Mesodermal cell (in vitro differentiated cells): ENCODE measurements around the gene ANKRD53.
"Not testable (repeated sequence)": the region's sequence is repeated elsewhere in the genome, so short reads cannot be mapped to it uniquely, and the experiment has no call there.

Experiments used
- H3K27ac ChIP-seq: 2 replicates; pipeline ENCODE4 v1.7.0; 2013; ENCODE audit warnings: mild to moderate bottlenecking, low read depth, low read length, moderate library complexity; ENCODE audit not compliant: severe bottlenecking
- H3K36me3 ChIP-seq: 2 replicates; pipeline ENCODE4 v1.7.1; 2013; ENCODE audit warnings: mild to moderate bottlenecking, low read length, moderate library complexity; ENCODE audit not compliant: control insufficient read depth, insufficient read depth
- H3K4me1 ChIP-seq: one replicate; pipeline ENCODE4 v1.7.1; 2013; ENCODE audit warnings: mild to moderate bottlenecking, low read length; ENCODE audit not compliant: insufficient read depth, control insufficient read depth, poor library complexity, severe bottlenecking
- H3K4me3 ChIP-seq: 2 replicates; pipeline ENCODE4 v1.7.0; 2013; ENCODE audit warnings: low read length, control low read depth, mild to moderate bottlenecking; ENCODE audit not compliant: insufficient read depth, poor library complexity, severe bottlenecking; ENCODE audit errors: extremely low read depth
- H3K9me3 ChIP-seq: 2 replicates; pipeline ENCODE4 v1.7.1; 2013; ENCODE audit warnings: mild to moderate bottlenecking, low read length, moderate library complexity; ENCODE audit not compliant: control insufficient read depth
- WGBS, 2 experiments: methylation state at CpG; one replicate each; pipeline ENCODE4 v1.1.5; 2013; ENCODE audit warnings: missing lambda C conversion rate in 2 of 2; ENCODE audit not compliant: insufficient coverage in 2 of 2; 5-methylcytosine and 5-hydroxymethylcytosine counted together

The ANKRD53 gene

GRCh38 chr2:70994009-70994698 lies 15.7 kb downstream of the ANKRD53 start:
- H3K36me3 ChIP-seq = peaks cover 31% of the 10 kb centered on the region
- no peak overlapping the region for H3K27ac ChIP-seq
- H3K4me1 ChIP-seq = no peaks in the 10 kb centered on the region
- 2 to 3% methylated on average over 33 to 49 of the region's 49 CpGs for WGBS, 2 experiments
- H3K4me3 ChIP-seq = peak overlapping the region; percentile 92
- no peaks in the 10 kb centered on the region for H3K9me3 ChIP-seq

GRCh38 chr2:70994699-70995425 lies 16.4 kb downstream of the ANKRD53 start, which contains the start of gene TEX261:
TEX261 (minus strand) TSS chr2:70994873; CDS start chr2:70994757, 116 bp downstream.
- 0 to 2% methylated on average over 36 to 37 of the region's 65 CpGs for whole genome bisulfite sequencing, 2 experiments
- H3K4me3 ChIP-seq = peak within 1 kb of the TSS; percentile 92
- peaks cover 24% of the 10 kb centered on the region for H3K36me3 ChIP-seq
- H3K4me1 ChIP-seq = no peaks in the 10 kb centered on the region
- no peak within 1 kb of the TSS for H3K27ac ChIP-seq
- H3K9me3 ChIP-seq = no peaks in the 10 kb centered on the region

GRCh38 chr2:70995426-70995729 lies 16.9 kb downstream of the ANKRD53 start:
- WGBS, 2 experiments = 2 to 4% methylated on average over 7 to 8 of the region's 11 CpGs
- no peaks in the 10 kb centered on the region for H3K4me1 ChIP-seq
- H3K4me3 ChIP-seq = peak overlapping the region; percentile 92
- H3K36me3 ChIP-seq = peaks cover 19% of the 10 kb centered on the region
- H3K27ac ChIP-seq = no peak overlapping the region
- no peaks in the 10 kb centered on the region for H3K9me3 ChIP-seq

- H3K36me3 ChIP-seq, H3K27ac ChIP-seq, H3K4me1 ChIP-seq, H3K9me3 ChIP-seq, H3K4me3 ChIP-seq: not testable (repeated sequence)
- WGBS, 2 experiments = 80 to 83% methylated on average over 1 of the region's 4 CpGs
Measured at GRCh38 chr2:70998885-70999284, 20.5 kb downstream of the ANKRD53 start.

- H3K27ac ChIP-seq = no peak overlapping the region
- no peaks in the 10 kb centered on the region for H3K9me3 ChIP-seq
- no peaks in the 10 kb centered on the region for H3K36me3 ChIP-seq
- 87% methylated on average over 2 of the region's 2 CpGs; no CpG with 5 or more reads in 1 of the 2 experiments for WGBS, 2 experiments
- no peak overlapping the region for H3K4me3 ChIP-seq
- peaks cover 5% of the 10 kb centered on the region for H3K4me1 ChIP-seq
Measured at GRCh38 chr2:70999362-70999761, 20.9 kb downstream of the ANKRD53 start.

GRCh38 chr2:70999931-71000330 lies 21.5 kb downstream of the ANKRD53 start:
- H3K36me3 ChIP-seq, H3K4me1 ChIP-seq, H3K27ac ChIP-seq, H3K4me3 ChIP-seq, H3K9me3 ChIP-seq: not testable (repeated sequence)
- WGBS, 2 experiments = 91 to 95% methylated on average over 4 to 9 of the region's 10 CpGs

- WGBS, 2 experiments = 20 to 27% methylated on average over 12 to 16 of the region's 21 CpGs
- peaks cover 5% of the 10 kb centered on the region for H3K4me1 ChIP-seq
- no peaks in the 10 kb centered on the region for H3K9me3 ChIP-seq
- H3K36me3 ChIP-seq = no peaks in the 10 kb centered on the region
- H3K27ac ChIP-seq = no peak overlapping the region
- no peak overlapping the region for H3K4me3 ChIP-seq
Measured at GRCh38 chr2:71000780-71001591, 22.6 kb downstream of the ANKRD53 start.

GRCh38 chr2:71001592-71001927 lies 23.1 kb downstream of the ANKRD53 start:
- Histone ChIP-seq H3K36me3 (no peaks in the 10 kb centered on the region), H3K4me3 (no peak overlapping the region), H3K4me1 (peaks cover 5% of the 10 kb centered on the region), H3K9me3 (no peaks in the 10 kb centered on the region), H3K27ac (no peak overlapping the region)
- 83% methylated on average over 1 of the region's 5 CpGs; no CpG with 5 or more reads in 1 of the 2 experiments for WGBS, 2 experiments

GRCh38 chr2:71001981-71002570 lies 23.6 kb downstream of the ANKRD53 start:
- Histone ChIP-seq H3K27ac (no peak overlapping the region), H3K36me3 (no peaks in the 10 kb centered on the region), H3K4me1 (peaks cover 5% of the 10 kb centered on the region), H3K4me3 (no peak overlapping the region), H3K9me3 (no peaks in the 10 kb centered on the region)
- WGBS, 2 experiments = 2 to 15% methylated on average over 6 to 8 of the region's 11 CpGs

- no peaks in the 10 kb centered on the region for H3K36me3 ChIP-seq
- WGBS, 2 experiments = 94 to 96% methylated on average over 5 to 6 of the region's 6 CpGs
Measured at GRCh38 chr2:71003396-71003795, 25.0 kb downstream of the ANKRD53 start.

More at GRCh38 chr2:71003396-71003795, 25.0 kb downstream of the ANKRD53 start:
- no peak overlapping the region for H3K4me3 ChIP-seq
- peaks cover 5% of the 10 kb centered on the region for H3K4me1 ChIP-seq
- no peaks in the 10 kb centered on the region for H3K9me3 ChIP-seq
- no peak overlapping the region for H3K27ac ChIP-seq
